H1 (cell line): Measurements from ENCODE around the gene SIK3. TPM values are rescaled to one million over a fixed set of nuclear protein-coding genes. Genes with fewer than 3 reads are reported as not detected.

ENCODE experiments used
- SIRT6 ChIP-seq: IDR thresholded peaks from one replicate; pipeline ENCODE4 v1.7.1; 2012; ENCODE audit warnings: low read length, inconsistent platforms
- polyA plus RNA-seq, 7 experiments: library from polyadenylated mRNA; depleted of rRNA in 3 of 7; stranded (reverse) in 5 of 7; unstranded in 2 of 7; fragments of >200 nt in 5 of 7; fragments of 200-250 nt in 2 of 7; gene quantifications; 1 replicate in 5 of 7; 2 replicates in 1 of 7; 4 replicates in 1 of 7; pipeline versions ENCODE4 v1.2.1 to v1.2.3, GENCODE V29; 2011 to 2013; ENCODE audit warnings: missing spikeins in 2 of 7, mixed read lengths in 2 of 7
- total RNA-seq: library from RNA; stranded (reverse); fragmentation: NEBNext Ultra II Directional; extraction: Animal tissue kit (Norgen Biotek cat#: 25700); gene quantifications from 2 replicates; pipeline ENCODE4 v1.2.1, GENCODE V29; 2021

Gene SIK3
- total and polyA plus RNA-seq, 2 of the 8 experiments (the other 6 are each of a cell fraction or from before 2014, with no cell fraction given), result 19.9 to 32.1 TPM

GRCh38 chr11:117100556-117100955 is 2.3 kb upstream of the SIK3 start (continued):
- no peak for TF ChIP-seq SIRT6
